Endothelial cell (in vitro differentiated cells): ENCODE results near the gene ZNF687. TPM values are rescaled to one million over a fixed set of nuclear protein-coding genes. Genes with fewer than 3 reads are reported as not detected.

Experiments used
- DNase-seq: peaks from one replicate; pipeline ENCODE4 v3.0.0; 2021; ENCODE audit warnings: low spot score
- H3K27ac Mint-ChIP-seq: one replicate; pipeline ENCODE4 v1.8.0; 2021; ENCODE audit warnings: mixed read lengths, inconsistent platforms; ENCODE audit not compliant: unreplicated experiment
- H3K27me3 Mint-ChIP-seq: one replicate; pipeline ENCODE4 v1.8.0; 2021; ENCODE audit warnings: mild to moderate bottlenecking, moderate library complexity, mixed read lengths, inconsistent platforms; ENCODE audit not compliant: unreplicated experiment
- H3K36me3 Mint-ChIP-seq: one replicate; pipeline ENCODE4 v1.8.0; 2021; ENCODE audit warnings: mild to moderate bottlenecking, low read depth, mixed read lengths, inconsistent platforms; ENCODE audit not compliant: unreplicated experiment
- H3K4me1 Mint-ChIP-seq: one replicate; pipeline ENCODE4 v1.8.0; 2021; ENCODE audit warnings: mild to moderate bottlenecking, mixed read lengths, inconsistent platforms; ENCODE audit not compliant: unreplicated experiment
- H3K4me3 Mint-ChIP-seq: one replicate; pipeline ENCODE4 v1.8.0; 2021; ENCODE audit warnings: mild to moderate bottlenecking, mixed read lengths, inconsistent platforms; ENCODE audit not compliant: unreplicated experiment
- H3K9me3 Mint-ChIP-seq: one replicate; pipeline ENCODE4 v1.8.0; 2021; ENCODE audit warnings: mixed read lengths, inconsistent platforms; ENCODE audit not compliant: unreplicated experiment
- CTCF ChIP-seq: fragments of 200-600 bp; sonication (generic); IDR thresholded peaks from one replicate; pipeline ENCODE4 v1.5.0; 2021; ENCODE audit warnings: antibody characterized with exemption; ENCODE audit not compliant: unreplicated experiment
- total RNA-seq: library from RNA; stranded (reverse); fragmentation: NEBNext Ultra II Directional; extraction: Animal tissue kit (Norgen Biotek cat#: 25700); gene quantifications from one replicate; pipeline ENCODE4 v1.2.1, GENCODE V29; 2021; ENCODE audit not compliant: unreplicated experiment

The ZNF687 gene
- total RNA-seq, 1 donor from 2014 or later, result 29.9 TPM

DNA sequence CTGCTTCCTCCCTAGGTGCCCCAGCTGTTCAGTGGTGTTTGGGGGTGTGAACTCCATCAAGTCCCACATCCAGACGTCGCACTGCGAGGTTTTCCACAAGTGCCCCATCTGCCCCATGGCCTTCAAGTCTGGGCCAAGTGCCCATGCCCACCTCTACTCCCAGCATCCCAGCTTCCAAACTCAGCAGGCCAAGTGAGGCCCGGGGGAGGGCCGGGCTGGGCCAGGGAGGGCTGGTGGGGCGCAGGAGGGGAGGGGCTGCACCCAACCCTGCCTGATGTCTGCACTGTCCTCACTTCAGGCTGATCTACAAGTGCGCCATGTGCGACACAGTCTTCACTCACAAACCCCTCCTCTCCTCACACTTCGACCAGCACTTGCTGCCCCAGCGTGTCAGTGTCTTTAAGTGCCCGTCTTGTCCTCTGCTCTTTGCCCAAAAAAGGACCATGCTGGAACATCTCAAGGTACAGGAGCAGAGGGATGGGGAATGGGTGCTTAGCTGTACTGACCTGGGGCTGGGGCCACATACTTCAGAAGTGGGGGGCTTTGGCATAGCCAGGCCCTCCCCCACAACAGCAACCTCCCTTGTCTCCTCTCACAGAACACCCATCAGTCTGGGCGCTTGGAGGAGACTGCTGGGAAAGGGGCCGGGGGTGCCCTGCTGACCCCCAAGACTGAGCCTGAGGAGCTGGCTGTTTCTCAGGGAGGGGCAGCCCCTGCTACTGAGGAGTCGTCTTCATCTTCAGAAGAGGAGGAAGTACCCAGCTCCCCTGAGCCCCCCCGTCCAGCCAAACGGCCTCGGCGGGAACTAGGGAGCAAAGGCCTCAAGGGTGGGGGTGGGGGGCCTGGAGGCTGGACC is 7.2 kb downstream of the ZNF687 start:
- H3K4me1 Mint-ChIP-seq, result peaks cover 8% of the 10 kb centered on the region
- no peak for TF ChIP-seq CTCF
- peaks cover 16% of the 10 kb centered on the region for H3K27me3 Mint-ChIP-seq
- H3K27ac Mint-ChIP-seq, result peak overlapping the region; percentile 40
- no peaks in the 10 kb centered on the region for H3K9me3 Mint-ChIP-seq
- DNase-seq, result no peak
- peak overlapping the region; percentile 70 for H3K4me3 Mint-ChIP-seq
- H3K36me3 Mint-ChIP-seq, result peaks cover 23% of the 10 kb centered on the region

GRCh38 chr1:151289991-151290708 is 8.1 kb downstream of the ZNF687 start:
- H3K27ac Mint-ChIP-seq, result no peak overlapping the region
- TF ChIP-seq CTCF, result no peak
- H3K36me3 Mint-ChIP-seq, result peaks cover 26% of the 10 kb centered on the region
- peaks cover 14% of the 10 kb centered on the region for H3K4me1 Mint-ChIP-seq
- no peak for DNase-seq
- H3K9me3 Mint-ChIP-seq, result no peaks in the 10 kb centered on the region
- H3K27me3 Mint-ChIP-seq, result peaks cover 19% of the 10 kb centered on the region
- no peak overlapping the region for H3K4me3 Mint-ChIP-seq

GRCh38 chr1:151290709-151291303 is 8.7 kb downstream of the ZNF687 start:
- no peak overlapping the region for H3K27ac Mint-ChIP-seq
- H3K4me1 Mint-ChIP-seq, result peaks cover 15% of the 10 kb centered on the region
- H3K9me3 Mint-ChIP-seq, result no peaks in the 10 kb centered on the region
- H3K27me3 Mint-ChIP-seq, result peaks cover 19% of the 10 kb centered on the region
- peaks cover 26% of the 10 kb centered on the region for H3K36me3 Mint-ChIP-seq
- no peak overlapping the region for H3K4me3 Mint-ChIP-seq
- DNase-seq, result no peak
- TF ChIP-seq CTCF, result no peak

GRCh38 chr1:151292207-151293030 is 10.3 kb downstream of the ZNF687 start:
- peaks cover 21% of the 10 kb centered on the region for H3K36me3 Mint-ChIP-seq
- peak; percentile 24 for TF ChIP-seq CTCF
- H3K4me3 Mint-ChIP-seq, result no peak overlapping the region
- H3K4me1 Mint-ChIP-seq, result peaks cover 15% of the 10 kb centered on the region
- peaks cover 21% of the 10 kb centered on the region for H3K27me3 Mint-ChIP-seq
- H3K9me3 Mint-ChIP-seq, result no peaks in the 10 kb centered on the region
- DNase-seq, result no peak
- no peak overlapping the region for H3K27ac Mint-ChIP-seq
